HG03135 (cell line): ENCODE data around the gene BHLHE41.

Experiments used
- ATAC-seq: cut with Tn5 transposase; IDR thresholded peaks from one replicate; pipeline ENCODE4 v1.9.1; 2021; ENCODE audit warnings: mild to moderate bottlenecking, moderate library complexity; ENCODE audit not compliant: unreplicated experiment

Gene BHLHE41

DNA sequence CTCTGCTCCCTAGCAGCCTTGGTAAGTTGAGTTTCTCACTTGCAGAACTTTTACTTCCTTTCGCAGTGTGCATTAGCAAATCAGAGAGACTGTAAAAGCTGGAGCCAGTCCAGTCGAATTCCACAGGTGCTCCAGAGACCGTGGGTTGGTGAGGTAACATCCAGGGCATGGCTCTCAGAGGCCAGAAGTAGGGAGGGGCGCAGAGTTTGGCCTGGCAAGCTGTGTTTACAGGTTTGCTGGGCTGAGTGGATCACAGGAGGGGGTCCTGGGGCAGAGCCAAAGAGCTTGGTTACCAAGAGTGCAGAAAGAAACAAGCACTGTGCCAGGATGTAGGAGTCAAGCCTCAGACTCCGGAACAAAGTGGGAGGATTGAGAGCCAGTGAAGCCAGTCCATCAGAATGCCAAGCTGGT is 10.2 kb upstream of the BHLHE41 start:
- no peak for ATAC-seq

DNA sequence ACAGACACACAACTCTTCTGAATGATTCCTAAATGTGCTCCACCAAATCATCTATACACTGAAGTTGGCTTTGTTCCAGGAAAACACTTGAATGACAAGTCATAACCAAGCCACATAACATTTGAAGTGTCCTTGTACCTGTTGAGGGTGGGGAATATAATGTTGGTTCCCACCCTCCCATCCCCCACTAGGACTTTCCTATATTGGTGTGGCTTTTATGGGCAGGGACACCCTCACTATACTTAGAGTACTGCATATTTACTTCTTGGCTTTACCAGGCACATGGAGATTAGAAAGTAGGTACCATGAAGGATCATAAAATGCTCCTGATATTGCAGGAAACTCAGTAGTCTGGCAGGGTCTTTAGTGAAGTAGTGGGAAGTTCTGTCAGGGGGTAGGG is 9.7 kb upstream of the BHLHE41 start:
- ATAC-seq = no peak

DNA sequence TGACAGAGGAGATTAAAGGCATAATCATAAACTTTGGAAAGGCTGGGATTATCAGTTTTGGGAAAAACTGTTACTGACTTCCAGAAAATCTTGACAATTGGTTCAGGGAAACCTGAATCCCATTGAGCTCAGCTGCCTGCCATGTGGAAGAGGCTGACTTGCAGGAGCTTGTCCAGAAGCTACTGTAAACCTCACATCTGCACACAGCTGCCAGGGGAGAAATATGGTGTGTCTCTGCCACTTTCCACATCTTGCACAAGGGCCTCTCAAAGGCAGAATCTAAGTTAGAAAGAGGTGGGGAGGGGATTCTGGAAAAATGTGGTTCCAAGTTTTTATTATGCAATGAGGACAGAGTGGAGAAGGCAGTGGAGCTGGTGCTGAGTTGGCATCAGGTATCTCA is 8.7 kb upstream of the BHLHE41 start:
- no peak for ATAC-seq

DNA sequence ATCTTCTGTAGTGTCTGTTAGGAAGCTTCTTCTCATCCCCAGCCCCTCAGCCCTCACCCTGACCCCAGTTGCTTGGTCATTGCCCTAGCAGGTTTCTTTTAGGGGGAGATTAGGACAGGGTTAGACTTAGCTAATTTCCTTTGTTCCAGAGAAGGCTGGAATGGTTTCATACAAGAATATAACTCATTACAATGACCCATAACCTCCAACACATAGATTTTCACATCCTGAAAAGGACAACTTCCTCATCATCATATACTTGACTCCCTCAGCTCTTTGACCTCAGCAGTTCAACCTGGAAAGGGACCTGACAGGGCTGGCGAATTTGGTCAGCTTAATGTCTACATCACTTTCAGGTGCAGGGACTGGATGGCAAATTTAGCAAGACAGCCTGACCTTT is 8.0 kb upstream of the BHLHE41 start:
- ATAC-seq = no peak

DNA sequence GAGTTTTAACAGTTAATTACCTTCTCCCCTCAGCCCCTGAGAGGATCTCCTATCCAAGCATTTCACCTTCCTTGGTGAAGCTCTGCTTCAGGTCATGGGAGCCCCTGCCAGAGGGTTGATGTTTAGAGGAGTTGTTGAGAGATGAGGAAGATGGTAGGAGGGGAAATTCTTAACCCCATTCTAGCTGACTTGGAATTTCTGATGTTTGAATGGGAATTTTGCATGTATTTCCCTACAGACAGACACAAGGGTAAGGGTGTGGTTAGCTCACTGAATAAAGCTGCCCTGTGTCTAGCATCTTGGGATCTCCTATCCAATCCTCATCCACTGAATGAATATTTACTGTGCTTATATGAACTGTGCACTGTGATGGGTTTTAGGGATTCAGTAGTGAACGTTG is 7.1 kb upstream of the BHLHE41 start:
- no peak for ATAC-seq

DNA sequence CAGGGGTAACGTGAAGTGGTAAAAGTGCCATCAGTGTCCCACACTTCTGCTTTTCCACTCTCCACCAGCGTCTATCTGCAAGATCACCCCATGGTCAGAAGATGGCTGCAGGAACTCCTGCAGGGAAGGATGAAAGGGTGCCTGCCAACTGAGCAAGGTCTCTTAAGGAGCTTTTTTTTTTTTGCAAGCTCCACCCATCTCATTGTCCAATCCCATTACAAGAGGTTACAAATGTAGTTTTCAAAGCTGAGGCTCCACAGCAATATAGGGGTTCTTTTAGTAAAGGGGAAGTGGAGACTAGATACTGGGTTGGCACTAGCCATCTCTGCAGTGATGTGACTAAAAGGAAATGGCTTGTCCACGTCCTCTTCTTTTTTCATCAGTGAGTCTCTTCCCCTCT is 5.9 kb upstream of the BHLHE41 start:
- no peak for ATAC-seq

DNA sequence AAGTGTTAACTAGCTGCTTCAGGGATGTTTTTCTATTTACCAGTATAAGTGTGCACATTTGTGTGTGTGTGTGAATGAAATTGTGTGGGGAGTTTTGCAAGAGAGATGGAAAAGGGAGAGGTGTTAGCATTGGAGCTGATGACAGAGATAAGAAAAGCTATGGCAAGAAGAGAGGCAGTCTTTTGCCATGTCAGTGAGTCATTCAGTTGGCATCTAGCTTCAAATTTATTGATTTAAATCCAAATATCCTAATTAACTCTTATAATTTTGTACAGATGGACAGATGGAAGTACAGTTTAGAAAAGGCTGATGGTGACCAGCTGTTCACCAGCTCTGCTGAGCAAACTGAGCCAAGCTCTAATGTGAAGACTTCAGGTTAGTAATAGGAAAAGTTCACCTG is 3.3 kb upstream of the BHLHE41 start:
- no peak for ATAC-seq

DNA sequence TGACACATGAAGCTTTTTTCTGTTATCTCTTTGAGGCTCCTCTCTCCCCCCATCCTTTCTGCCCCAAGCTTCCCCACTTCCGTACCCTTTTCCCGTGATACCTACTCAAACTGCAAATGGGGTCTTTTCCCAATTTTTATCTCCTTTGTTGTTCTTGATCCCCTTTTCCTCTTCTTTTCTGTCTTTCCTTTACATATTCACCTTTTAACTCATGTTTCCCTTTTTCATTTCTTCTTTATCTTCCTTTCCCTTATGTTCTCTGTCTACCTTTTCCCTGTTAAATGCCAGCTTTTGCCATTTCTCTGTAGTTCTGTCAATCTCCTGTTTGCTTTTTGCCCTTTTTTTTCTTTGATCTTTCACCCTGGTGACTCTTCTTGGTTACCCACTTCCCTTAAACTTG is 2.6 kb upstream of the BHLHE41 start:
- ATAC-seq = no peak

DNA sequence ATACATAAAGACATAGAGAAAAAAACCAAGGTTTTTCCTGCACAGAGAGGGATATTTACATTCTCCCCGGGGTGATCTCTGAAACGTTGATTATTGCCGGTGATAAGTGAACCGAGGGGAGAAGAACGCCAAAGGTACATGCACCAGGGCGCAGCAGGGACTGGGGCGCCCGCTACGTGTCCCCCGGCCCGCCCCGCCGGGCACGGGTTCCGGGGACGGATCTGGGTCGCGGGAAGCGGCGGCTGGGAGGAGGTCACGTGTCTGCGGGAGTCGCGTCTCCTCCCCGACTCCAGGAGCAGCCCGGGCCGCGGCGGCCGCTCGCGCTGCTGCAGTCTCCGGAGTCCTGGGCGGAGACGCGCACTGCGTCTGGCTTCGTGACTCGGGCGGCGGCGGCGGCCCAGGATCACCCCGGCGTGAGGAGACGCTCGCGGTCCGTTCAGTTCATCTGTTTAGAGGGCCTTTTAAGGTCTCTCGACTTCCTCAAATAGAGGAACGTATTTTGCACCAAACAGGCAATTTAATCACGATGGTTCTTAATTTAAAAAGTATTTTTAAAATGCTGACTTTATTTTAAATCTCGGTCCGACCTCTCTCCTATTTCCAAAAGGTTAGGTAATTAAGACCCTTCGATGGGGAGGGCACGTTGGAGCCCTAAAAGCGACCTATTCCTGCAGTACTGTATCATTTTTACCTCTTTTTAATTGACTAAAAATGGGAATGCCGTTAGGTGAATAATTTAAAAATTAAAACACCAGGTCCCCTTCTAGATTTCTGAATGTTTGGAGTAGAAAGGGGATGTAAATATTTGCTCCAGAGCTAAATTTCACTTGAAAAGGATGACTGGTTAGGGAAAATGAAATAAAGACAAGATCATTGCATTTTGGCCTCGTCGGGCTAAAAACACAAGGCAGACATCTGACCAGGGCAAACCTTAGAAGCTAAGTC is 1.8 kb upstream of the BHLHE41 start:
- ATAC-seq = peak; percentile 38

DNA sequence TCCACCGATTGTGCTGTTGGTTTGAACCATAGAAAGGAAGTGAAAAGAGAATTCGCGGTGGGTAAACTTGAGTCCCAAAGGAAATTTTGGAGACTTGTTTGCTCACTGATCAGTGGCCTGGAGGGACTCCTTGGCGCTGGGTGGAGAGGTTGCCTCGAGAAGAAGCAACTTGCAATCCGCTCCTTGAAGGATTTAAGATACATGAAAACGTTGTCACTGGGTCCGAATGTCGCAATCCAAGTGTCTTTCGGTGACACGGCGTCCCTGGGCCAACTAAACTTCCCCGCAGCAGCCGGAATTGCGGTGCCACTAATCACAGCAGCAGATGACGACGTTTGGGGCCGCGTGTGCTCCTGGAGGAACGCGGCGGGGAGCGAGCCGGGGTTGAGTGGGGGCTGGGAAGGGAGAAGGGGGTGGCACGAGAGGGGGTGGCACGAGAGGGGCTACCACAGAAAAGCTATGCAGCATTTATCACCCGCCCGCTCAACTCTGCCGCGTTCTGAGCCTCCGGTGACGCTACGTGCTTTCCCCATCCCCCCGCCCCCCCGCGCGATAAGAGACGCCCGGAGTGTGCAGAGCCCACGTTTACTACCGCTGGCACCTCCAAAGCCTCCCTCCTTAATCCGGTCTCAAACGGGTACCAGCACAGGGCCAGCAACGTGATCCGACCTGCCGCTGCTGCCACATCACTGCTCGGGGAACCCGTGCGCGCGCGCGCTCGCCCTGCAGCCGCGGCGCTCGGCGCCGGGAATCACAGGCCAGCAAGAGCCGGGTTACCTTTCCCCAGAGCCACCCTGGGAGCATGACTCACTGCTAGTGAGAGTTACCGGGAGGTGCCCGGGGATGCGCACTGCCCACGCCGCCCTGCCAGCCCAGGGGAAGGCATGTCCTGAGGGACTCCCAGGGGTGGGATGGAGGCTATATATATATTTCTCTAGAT is 833 bp upstream of the BHLHE41 start:
- ATAC-seq = peak; percentile 18

DNA sequence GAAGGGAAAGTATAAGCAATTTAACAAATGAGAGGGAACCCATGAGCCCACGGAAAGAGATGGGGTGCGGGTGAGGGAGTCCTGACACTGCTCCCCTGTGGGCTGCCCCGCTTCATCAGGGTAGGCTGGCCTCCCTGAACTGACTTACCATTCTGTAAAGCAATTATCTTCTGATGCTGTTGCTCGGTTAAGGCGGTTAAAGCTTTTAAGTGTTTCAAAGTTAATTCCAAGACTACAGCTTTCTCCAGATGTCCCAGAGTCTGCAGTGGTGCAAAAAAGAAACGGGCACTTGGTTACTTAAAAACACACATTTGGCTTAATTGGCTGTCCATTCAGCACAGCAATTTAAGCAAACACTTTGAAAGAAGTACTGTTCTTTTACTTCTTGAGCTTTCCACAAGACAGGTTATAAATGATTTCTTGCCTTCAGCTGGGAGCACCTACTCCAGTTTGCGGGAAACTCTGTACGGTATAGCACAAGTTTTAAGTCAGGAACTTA is 1.3 kb downstream of the BHLHE41 start:
- ATAC-seq = no peak

DNA sequence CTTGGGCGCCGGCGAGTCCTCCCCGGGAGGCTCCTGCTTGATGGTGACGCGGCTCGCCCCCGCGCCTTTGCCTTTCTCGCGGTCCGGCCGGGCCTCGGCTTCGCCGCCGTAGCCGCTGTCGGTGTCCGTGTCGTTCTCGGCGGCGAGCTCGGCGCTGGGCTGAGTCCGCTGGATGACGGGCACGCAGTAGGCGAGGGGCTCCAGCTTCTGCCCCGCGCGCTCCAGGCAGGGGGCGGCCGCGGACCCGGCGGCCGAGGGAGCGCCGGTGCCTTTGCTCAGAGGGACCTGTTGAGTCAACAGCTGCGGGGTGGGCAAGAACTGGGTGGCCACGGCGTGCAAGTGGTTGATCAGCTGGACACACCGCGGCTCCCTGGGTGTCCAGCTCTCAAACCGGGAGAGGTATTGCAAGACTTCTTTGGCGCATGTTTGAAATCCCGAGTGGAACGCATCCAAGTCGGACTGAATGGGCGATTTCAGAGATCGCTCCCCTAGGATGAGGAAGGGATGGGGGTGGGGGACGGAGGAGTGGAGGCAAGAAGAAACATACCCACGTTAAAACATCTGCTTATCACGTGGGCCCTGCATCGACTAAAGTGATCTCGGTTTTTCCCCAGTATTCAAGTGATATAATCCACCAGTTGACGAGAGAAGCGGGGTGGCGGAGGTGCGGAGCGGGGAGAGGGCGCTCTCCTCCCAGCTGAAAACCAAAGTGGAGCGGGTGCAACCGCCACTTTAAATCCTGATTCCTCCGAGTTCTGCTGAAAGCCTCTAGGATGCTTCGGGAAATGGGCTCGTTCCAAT is 2.0 kb downstream of the BHLHE41 start:
- peak; percentile 22 for ATAC-seq

DNA sequence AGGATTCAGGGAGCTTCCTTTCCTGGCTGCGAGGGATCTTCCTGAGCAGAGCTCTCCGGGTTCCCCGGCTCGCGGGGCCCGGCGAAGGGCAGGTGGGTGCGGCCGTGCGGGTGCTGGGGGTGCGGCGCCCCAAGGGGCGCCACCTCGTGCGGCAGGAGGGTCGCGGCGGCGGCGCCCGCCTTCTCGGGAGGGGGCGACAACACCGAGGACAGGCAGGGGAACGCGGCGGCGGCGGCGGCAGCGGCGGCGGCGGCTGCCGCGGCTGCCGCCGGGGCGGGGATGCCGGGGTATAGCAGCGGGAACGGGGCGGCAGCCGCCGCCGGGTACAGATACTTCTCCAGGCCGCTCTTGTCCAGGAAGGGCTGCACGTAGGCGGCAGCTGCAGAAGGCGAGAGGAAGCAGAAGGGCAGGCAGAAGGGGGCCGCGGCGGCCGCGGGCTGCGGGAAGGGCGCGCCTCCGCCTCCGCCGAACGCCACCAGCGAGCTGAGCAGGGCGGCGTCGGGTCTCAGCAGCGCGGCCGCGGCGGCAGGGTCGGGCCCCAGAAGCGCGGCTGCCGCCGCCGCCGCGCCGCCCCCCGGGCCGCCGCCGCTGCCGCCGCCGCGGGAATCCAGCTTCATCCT is 2.7 kb downstream of the BHLHE41 start:
- peak; percentile 30 for ATAC-seq

DNA sequence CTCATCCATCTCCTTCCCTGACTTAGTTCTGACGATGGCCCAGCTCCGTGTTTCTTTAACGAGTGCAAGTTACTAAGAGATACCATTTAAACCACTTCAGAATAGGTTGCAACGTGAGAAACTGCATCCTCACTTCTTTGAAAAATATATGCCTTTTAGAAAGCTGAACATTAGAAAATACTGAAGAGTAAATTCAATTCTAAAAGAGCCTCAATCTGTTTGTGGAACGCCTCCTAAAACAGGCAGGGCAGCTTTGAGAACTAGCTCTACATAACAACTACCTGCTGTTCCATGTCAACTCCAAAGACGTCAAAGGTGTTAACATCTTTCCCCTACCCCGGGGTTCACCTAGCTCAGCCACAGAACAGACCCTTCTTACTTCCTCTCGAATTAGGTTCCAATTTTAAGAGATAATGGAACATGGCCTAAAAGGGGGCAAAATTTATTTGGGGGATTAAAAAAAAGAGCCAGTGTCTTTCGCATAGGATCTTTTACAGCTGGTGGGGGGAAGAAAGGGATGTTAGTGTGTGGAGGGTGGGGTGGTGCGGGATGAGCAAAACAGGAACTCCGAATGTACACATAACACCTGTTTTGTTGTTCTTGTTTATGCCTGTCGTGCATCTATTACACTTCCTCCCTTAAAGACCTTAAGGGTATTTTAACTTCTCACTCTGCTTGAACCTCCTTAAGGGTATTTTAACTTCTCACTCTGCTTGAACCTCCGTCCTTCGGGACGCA is 3.3 kb downstream of the BHLHE41 start:
- ATAC-seq = no peak

DNA sequence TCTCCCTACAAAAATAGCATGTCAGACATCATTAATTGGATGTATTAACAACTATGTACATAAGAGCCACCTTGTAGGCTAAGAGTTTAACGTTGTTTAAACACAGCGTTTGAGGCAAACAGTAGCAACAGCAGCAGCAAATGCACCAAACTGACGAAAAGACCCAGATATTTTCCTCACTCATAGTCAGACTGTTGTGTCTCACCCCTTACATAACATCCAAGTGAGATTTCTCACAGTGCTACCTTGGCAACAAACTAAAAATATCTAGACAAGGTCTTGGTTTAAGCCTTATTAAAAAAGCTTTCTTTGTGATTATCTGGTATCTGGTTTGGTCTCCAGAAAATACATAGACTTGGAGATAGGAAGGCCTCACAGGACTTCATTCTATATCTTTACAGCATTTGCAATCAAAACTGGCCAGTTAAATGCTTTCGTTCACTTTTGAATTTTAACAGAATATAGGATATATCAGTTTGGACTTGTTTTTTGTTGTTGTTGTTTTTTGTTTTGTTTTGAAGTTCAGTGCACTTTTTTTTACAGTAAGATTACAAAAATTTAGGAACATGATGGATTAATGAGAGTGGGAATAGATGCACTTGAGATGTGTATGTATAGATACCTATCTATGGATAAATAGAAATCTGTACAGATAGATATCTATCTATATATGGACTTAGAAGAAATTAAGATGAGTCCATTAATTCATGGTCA is 4.1 kb downstream of the BHLHE41 start:
- ATAC-seq = no peak

DNA sequence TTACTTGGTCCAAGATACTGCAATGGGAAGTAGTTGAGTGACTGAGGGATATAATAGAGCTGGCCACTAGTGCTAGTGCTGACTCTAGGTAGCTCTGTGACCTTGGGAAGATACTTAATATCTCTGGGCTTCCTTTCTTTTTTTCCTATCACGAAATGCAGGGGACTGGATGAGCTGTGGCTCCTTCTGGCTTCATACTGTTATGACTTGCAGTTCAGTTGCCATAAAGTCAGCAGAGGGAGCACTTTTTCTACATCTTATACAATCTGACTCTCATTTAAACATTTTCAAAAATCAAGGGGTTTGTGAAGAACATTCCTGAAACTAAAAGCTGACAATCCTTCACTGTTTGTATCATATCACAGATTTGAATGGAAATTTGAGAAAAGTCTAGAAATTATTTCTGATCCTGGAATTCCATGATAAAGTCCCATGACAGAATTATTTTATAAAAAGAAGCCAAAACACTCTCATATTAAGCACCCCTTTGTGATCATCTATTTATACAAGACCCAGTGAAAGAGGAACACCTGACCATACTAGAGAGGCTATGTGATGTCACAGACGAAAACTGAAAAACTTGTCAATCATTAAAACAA is 5.3 kb downstream of the BHLHE41 start:
- ATAC-seq = no peak

DNA sequence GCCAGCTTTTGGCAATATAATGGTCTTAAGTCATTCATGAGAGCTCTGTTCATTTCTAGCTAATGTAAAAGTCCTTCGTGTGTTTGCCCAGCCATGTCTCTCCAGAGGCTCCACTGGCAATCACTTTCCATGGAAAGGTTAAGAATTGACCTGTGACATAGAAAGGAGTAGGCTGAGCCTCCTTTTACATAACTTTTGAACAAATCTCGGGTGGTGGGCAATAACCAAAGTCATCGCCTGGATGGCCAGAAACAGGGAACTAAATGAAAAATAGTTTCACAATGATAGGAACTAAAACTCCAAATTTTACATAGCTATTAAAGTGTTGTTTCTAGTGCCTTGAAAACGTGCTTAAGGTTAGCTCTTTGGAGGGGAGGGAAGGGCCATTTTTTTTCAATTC is 6.5 kb downstream of the BHLHE41 start:
- ATAC-seq = no peak

DNA sequence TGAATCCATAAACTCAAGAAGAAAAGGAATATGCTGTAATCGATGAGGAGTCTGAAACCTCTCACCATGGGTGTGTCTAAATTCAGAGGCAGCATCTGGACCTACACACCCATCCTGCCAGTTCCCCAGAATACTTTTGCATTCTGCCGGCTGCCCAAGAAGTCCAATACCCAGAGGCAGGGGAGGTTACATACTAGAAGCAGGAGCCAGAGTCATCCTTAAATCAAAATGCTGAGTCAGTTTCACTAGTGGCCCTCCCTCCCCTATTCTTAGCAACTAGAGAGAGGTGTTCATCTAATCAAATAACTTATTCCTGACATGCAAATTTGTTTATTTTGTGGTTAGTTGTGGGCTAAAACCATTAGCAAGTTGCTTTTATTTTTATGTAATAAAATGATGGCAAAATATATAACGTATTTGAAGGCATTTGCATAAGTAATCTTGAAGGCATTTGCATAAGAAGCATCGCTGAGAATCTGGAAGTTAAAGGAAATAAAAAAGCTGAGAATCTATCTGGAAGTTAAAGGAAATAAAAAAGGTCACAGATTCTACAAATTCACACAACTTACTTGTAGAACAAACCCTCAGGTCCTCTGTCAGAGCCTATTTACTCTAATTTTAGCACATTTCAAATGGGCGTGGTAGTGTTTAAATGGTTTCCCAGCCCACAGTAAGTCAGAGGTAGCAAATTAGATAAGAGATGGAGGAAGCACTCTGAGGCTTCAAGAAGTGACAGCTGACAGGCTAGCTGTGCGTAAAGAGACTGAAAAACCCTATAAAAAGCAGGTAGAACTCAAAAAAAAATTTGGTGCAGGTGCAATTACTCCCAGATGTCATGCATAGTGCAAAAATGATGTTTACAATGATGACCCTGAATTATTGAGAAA is 7.8 kb downstream of the BHLHE41 start:
- ATAC-seq = no peak
